Measurements from ENCODE around the gene CLDN9.

CLDN9 gene

GRCh38 chr16:3010510-3010909 lies 2.2 kb upstream of the CLDN9 start:
- no peak for TF ChIP-seq EGR2 (tag by site-specific recombination; IDR thresholded peaks at IDR 0.05; ENCODE audit: low read depth)
- peak; percentile 63; the same call in 1 of the 2 replicates for TF ChIP-seq ZNF121 (tag by site-specific recombination; IDR thresholded peaks at IDR 0.05)
- TF ChIP-seq AEBP2 (tag by site-specific recombination; IDR thresholded peaks at IDR 0.05; ENCODE audit: borderline replicate concordance) = no peak
- TF ChIP-seq ZNF621 (tag by site-specific recombination; IDR thresholded peaks at IDR 0.05) = no peak
- Histone ChIP-seq H3K4me3 (ENCODE audit: low read depth, low read length) (no peak overlapping the region), H3K9me3 (ENCODE audit: control insufficient read depth, insufficient read depth, low read depth, low read length) (no peaks in the 10 kb centered on the region), H3K27ac (ENCODE audit: extremely low read depth, low read depth, low read length) (no peak overlapping the region), H3K36me3 (ENCODE audit: control insufficient read depth in 2 of 2, insufficient read depth in 1 of 2, low read length in 2 of 2) (no peaks in the 10 kb centered on the region), H3K4me1 (ENCODE audit: control insufficient read depth, insufficient read depth, low read length) (no peaks in the 10 kb centered on the region; the same call in 1 of the 2 replicates)
- CTCF ChIA-PET = interaction anchor here (0.7 to 1.3 kb wide), 3 partner anchors 9 to 156 kb away, joined by 3 to 6 read pairs (median 4); partner anchors contain the start of gene TNFRSF12A
- POLR2A ChIA-PET = interaction anchor here (12.4 kb wide), 1 partner anchor 13 kb away, joined by 247 read pairs; the partner anchor contains the start of genes CLDN6, HCFC1R1, THOC6 and TNFRSF12A

- TF ChIP-seq ZFHX2 (tag by site-specific recombination; conservative IDR thresholded peaks at IDR 0.05) (0 out of 2 replicates have a peak, but pooled peaks have one; percentile 9), EGR2 (tag by site-specific recombination; IDR thresholded peaks at IDR 0.05; ENCODE audit: low read depth) (peak; percentile 16; the same call in 1 of the 2 replicates), ZNF184 (tag by site-specific recombination; IDR thresholded peaks at IDR 0.05) (no peak), SCRT2 (tag by site-specific recombination; IDR thresholded peaks at IDR 0.05) (peak; percentile 53), KLF1 (tag by site-specific recombination; IDR thresholded peaks at IDR 0.05) (peak; percentile 40), ZNF175 (tag by site-specific recombination; IDR thresholded peaks at IDR 0.05) (no peak), ZNF426 (tag by site-specific recombination; IDR thresholded peaks at IDR 0.05) (no peak), PATZ1 (tag by site-specific recombination; IDR thresholded peaks at IDR 0.05) (peak; percentile 55)
- Histone ChIP-seq H3K4me3 (ENCODE audit: low read depth, low read length) (no peak overlapping the region), H3K36me3 (ENCODE audit: control insufficient read depth in 2 of 2, insufficient read depth in 1 of 2, low read length in 2 of 2) (no peaks in the 10 kb centered on the region), H3K9me3 (ENCODE audit: control insufficient read depth, insufficient read depth, low read depth, low read length) (no peaks in the 10 kb centered on the region), H3K4me1 (ENCODE audit: control insufficient read depth, insufficient read depth, low read length) (no peaks in the 10 kb centered on the region; the same call in 1 of the 2 replicates), H3K27ac (ENCODE audit: extremely low read depth, low read depth, low read length) (no peak overlapping the region)
- ChIA-PET POLR2A (interaction anchor here (0.6 to 1.4 kb wide), 4 partner anchors 9 to 16 kb away, joined by 3 to 5 read pairs (median 4); partner anchors contain the start of genes HCFC1R1 and THOC6), CTCF (interaction anchor here (1.0 kb wide), 1 partner anchor 9 kb away, joined by 3 read pairs; no protein-coding TSS in a partner anchor)
These were observed 477 bp upstream of the CLDN9 start for GRCh38 chr16:3012246-3012645.

- ChIA-PET POLR2A (no interaction called here), CTCF (interaction anchor here (0.6 kb wide), 1 partner anchor 29 kb away, joined by 3 read pairs; no protein-coding TSS in a partner anchor)
These were observed 798 bp downstream of the CLDN9 start for GRCh38 chr16:3013491-3013951.

GRCh38 chr16:3013998-3014690 lies 1.4 kb downstream of the CLDN9 start:
- ChIA-PET POLR2A (interaction anchor here (0.6 kb wide), 1 partner anchor 21 kb away, joined by 9 read pairs; no protein-coding TSS in a partner anchor), CTCF (interaction anchor here (0.7 kb wide), 1 partner anchor 14 kb away, joined by 3 read pairs; no protein-coding TSS in a partner anchor)
- H3K36me3 ChIP-seq (ENCODE audit: control insufficient read depth in 2 of 2, insufficient read depth in 1 of 2, low read length in 2 of 2) = no peaks in the 10 kb centered on the region
- no peak for TF ChIP-seq KLF1 (tag by site-specific recombination; IDR thresholded peaks at IDR 0.05)
- no peak for TF ChIP-seq SP7 (tag by site-specific recombination; IDR thresholded peaks at IDR 0.05)
- TF ChIP-seq ZSCAN30 (tag by site-specific recombination; IDR thresholded peaks at IDR 0.05) = no peak
- TF ChIP-seq PRDM6 (tag by site-specific recombination; IDR thresholded peaks at IDR 0.05) = no peak
- TF ChIP-seq ZNF501 (tag by site-specific recombination; IDR thresholded peaks at IDR 0.05) = no peak
- TF ChIP-seq SETDB1 (IDR thresholded peaks at IDR 0.05; ENCODE audit: insufficient read length, low read length) = no peak
- TF ChIP-seq TRIM28 (IDR thresholded peaks at IDR 0.05; ENCODE audit: borderline replicate concordance, low read length) = no peak
- TF ChIP-seq ZNF843 (tag by site-specific recombination; IDR thresholded peaks at IDR 0.05) = no peak
- TF ChIP-seq ZNF324 (tag by site-specific recombination; IDR thresholded peaks at IDR 0.05) = no peak
- no peak for TF ChIP-seq ZNF48 (tag by site-specific recombination; IDR thresholded peaks at IDR 0.05)
- no peak for TF ChIP-seq ZNF623 (tag by site-specific recombination; IDR thresholded peaks at IDR 0.05)
- H3K9me3 ChIP-seq (ENCODE audit: control insufficient read depth, insufficient read depth, low read depth, low read length) = no peaks in the 10 kb centered on the region
- H3K4me1 ChIP-seq (ENCODE audit: control insufficient read depth, insufficient read depth, low read length) = no peaks in the 10 kb centered on the region; the same call in 1 of the 2 replicates
- H3K27ac ChIP-seq (ENCODE audit: extremely low read depth, low read depth, low read length) = no peak overlapping the region
- no peak overlapping the region for H3K4me3 ChIP-seq (ENCODE audit: low read depth, low read length)

More at GRCh38 chr16:3013491-3013951, 798 bp downstream of the CLDN9 start:
- H3K4me1 ChIP-seq (ENCODE audit: control insufficient read depth, insufficient read depth, low read length) = no peaks in the 10 kb centered on the region; the same call in 1 of the 2 replicates
- H3K4me3 ChIP-seq (ENCODE audit: low read depth, low read length) = no peak overlapping the region
- no peaks in the 10 kb centered on the region for H3K36me3 ChIP-seq (ENCODE audit: control insufficient read depth in 2 of 2, insufficient read depth in 1 of 2, low read length in 2 of 2)
- H3K9me3 ChIP-seq (ENCODE audit: control insufficient read depth, insufficient read depth, low read depth, low read length) = no peaks in the 10 kb centered on the region
- H3K27ac ChIP-seq (ENCODE audit: extremely low read depth, low read depth, low read length) = no peak overlapping the region
- no peak for TF ChIP-seq ZNF596 (tag by site-specific recombination; IDR thresholded peaks at IDR 0.05)

Measured in HEK293 (cell line).